MM.1S (cell line): ENCODE measurements around the gene FHL3.

Experiments used
- CTCF ChIP-seq: fragments of 300-600 bp; sonication (generic); IDR thresholded peaks from 2 replicates; pipeline ENCODE4 v1.5.1; 2016; ENCODE audit warnings: antibody characterized with exemption, low read length, mixed read lengths
- EZH2 ChIP-seq: fragments of 300-600 bp; sonication (generic); optimal IDR thresholded peaks from 2 replicates; pipeline ENCODE3; 2017; ENCODE audit warnings: low read depth, mild to moderate bottlenecking, antibody characterized with exemption, low read length, mixed read lengths

- TF ChIP-seq CTCF (no peak), EZH2 (no peak)
These were observed 45.8 kb upstream of the FHL3 start for GRCh38 chr1:38051079-38051543.
